ENCODE data around the gene REL. TPM values are rescaled to one million over a fixed set of nuclear protein-coding genes. Genes with fewer than 3 reads are reported as not detected.

The REL gene
- total RNA-seq, 2 donors from 2014 or later, result 10.4 to 11.2 TPM

GRCh38 chr2:60872510-60872928 lies 8.9 kb upstream of the REL start:
- no peak for ATAC-seq
- intact Hi-C loops (cut with DNase I), result no loop called here
- no peaks in the 10 kb centered on the region for H3K27me3 ChIP-seq
- H3K9me3 ChIP-seq, result no peaks in the 10 kb centered on the region
- no peak overlapping the region for H3K4me3 ChIP-seq
- TF ChIP-seq, protein P1, sequence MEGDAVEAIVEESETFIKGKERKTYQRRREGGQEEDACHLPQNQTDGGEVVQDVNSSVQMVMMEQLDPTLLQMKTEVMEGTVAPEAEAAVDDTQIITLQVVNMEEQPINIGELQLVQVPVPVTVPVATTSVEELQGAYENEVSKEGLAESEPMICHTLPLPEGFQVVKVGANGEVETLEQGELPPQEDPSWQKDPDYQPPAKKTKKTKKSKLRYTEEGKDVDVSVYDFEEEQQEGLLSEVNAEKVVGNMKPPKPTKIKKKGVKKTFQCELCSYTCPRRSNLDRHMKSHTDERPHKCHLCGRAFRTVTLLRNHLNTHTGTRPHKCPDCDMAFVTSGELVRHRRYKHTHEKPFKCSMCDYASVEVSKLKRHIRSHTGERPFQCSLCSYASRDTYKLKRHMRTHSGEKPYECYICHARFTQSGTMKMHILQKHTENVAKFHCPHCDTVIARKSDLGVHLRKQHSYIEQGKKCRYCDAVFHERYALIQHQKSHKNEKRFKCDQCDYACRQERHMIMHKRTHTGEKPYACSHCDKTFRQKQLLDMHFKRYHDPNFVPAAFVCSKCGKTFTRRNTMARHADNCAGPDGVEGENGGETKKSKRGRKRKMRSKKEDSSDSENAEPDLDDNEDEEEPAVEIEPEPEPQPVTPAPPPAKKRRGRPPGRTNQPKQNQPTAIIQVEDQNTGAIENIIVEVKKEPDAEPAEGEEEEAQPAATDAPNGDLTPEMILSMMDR (IDR thresholded peaks at IDR 0.05), result no peak
- TF ChIP-seq POLR2A (IDR thresholded peaks at IDR 0.05), result no peak
- no peak for DNase-seq
- H3K36me3 ChIP-seq (replicated peaks in 1 of 2; ENCODE audit: insufficient read depth in 1 of 2, low read depth in 2 of 2), result no peaks in the 10 kb centered on the region
- WGBS, 2 donors, result 73 to 86% methylated on average over 3 of the region's 3 CpGs
- no peaks in the 10 kb centered on the region for H3K4me1 ChIP-seq
- H3K27ac ChIP-seq, result no peak overlapping the region

DNA sequence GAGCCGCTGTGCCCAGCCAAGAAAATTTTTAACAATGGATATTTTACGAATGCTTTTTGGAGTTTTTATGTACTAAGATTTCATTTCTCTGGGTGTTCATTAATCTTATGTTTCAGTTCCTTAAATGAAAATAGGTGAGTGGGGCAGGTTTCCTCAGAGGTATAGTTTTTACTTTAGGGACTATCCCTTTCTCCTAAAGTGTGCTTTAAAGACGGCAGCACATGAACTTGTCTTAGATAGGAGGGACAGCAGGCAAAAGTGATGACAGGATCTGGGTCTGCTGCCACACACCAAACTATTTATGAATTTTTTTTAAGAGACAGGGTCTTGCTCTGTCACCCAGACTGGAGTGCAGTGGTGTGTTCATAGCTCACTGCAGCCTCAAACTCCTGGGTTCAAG lies 8.0 kb upstream of the REL start:
- no peaks in the 10 kb centered on the region for H3K36me3 ChIP-seq (replicated peaks in 1 of 2; ENCODE audit: insufficient read depth in 1 of 2, low read depth in 2 of 2)
- H3K9me3 ChIP-seq, result no peaks in the 10 kb centered on the region
- H3K27me3 ChIP-seq, result no peaks in the 10 kb centered on the region
- intact Hi-C loops (cut with DNase I), result no loop called here
- H3K4me3 ChIP-seq, result no peak overlapping the region
- H3K27ac ChIP-seq, result no peak overlapping the region
- H3K4me1 ChIP-seq, result no peaks in the 10 kb centered on the region
- WGBS, 2 donors, result 86 to 89% methylated on average over 3 of the region's 3 CpGs
- DNase-seq (no peak), ATAC-seq (no peak)
- TF ChIP-seq POLR2A (IDR thresholded peaks at IDR 0.05), result no peak
- TF ChIP-seq, protein P1 (IDR thresholded peaks at IDR 0.05), result no peak

DNA sequence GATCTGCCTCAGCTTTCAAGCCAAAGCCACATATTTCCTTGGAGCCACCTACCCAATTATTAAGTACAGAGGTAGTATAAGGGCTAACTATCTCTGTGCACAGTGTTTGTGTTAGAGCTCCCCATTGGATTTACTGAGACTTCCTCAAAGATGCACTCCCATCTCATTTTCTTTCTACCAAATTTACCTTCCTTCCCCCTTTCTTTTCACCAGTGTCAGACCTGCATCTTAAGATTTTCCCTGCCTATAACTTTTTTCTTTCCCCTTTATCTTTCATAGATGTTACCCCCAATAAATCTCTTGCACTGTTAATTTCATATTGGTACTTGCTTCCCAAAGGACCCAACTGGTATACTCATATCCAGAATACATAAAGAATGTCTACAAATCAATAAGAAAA lies 5.9 kb upstream of the REL start:
- no peak overlapping the region for H3K27ac ChIP-seq
- TF ChIP-seq, protein P1 (IDR thresholded peaks at IDR 0.05), result no peak
- no peak for TF ChIP-seq POLR2A (IDR thresholded peaks at IDR 0.05)
- H3K9me3 ChIP-seq, result no peaks in the 10 kb centered on the region
- H3K27me3 ChIP-seq, result no peaks in the 10 kb centered on the region
- H3K4me3 ChIP-seq, result no peak overlapping the region
- intact Hi-C loops (cut with DNase I), result no loop called here
- no peak for ATAC-seq
- no peak for DNase-seq
- H3K4me1 ChIP-seq, result peaks cover 5% of the 10 kb centered on the region
- H3K36me3 ChIP-seq (replicated peaks in 1 of 2; ENCODE audit: insufficient read depth in 1 of 2, low read depth in 2 of 2), result no peaks in the 10 kb centered on the region

DNA sequence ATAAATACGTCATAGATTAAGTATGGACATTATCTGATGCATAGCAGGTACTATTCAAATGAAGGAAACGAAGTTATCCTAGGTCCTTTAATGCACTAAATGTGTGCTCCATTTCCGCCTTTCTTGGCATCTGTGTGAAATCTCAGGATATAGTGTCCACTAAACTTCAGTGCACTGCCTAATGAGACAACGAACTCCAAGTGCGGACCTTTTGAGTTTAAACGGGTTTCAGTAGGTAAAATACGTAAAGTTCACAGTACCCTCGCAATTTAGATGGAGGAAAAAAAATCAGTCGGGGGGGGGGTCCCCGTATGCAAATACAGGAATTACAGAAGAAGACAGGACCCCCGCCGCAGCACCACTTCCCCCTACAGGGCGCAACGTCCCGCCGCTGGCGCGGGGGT lies 729 bp upstream of the REL start:
- intact Hi-C loops (cut with DNase I), result no loop called here

More for the DNA sequence above, 729 bp upstream of the REL start:
- Histone ChIP-seq H3K27ac (peak overlapping the region; percentile 91 to 100 (median 100)), H3K4me1 (peaks cover 16% of the 10 kb centered on the region), H3K9me3 (no peaks in the 10 kb centered on the region), H3K36me3 (replicated peaks in 1 of 2; ENCODE audit: insufficient read depth in 1 of 2, low read depth in 2 of 2) (no peaks in the 10 kb centered on the region), H3K27me3 (no peaks in the 10 kb centered on the region), H3K4me3 (peak overlapping the region; percentile 49 to 95)
- TF ChIP-seq, protein P1 (IDR thresholded peaks at IDR 0.05), result peak in 4 of 7 experiments; percentile 16 to 39 (median 30)
- TF ChIP-seq POLR2A (IDR thresholded peaks at IDR 0.05), result no peak
- 0 to 1% methylated on average over 16 to 18 of the region's 18 CpGs for WGBS, 2 donors
- ATAC-seq, result peak; percentile 4
- DNase-seq, result no peak
